GM23248 (cell line): Measurements from ENCODE around the gene BTBD16. TPM values are rescaled to one million over a fixed set of nuclear protein-coding genes. Genes with fewer than 3 reads are reported as not detected.

Source experiments
- DNase-seq: peaks from one replicate; pipeline ENCODE4 v3.0.0-alpha.2; 2015
- H2AFZ ChIP-seq: fragments of 200-600 bp; sonication (generic); 2 replicates; pipeline ENCODE4 v1.6.1; 2016; ENCODE audit warnings: antibody characterized with exemption
- H3F3A ChIP-seq: fragments of 200-600 bp; sonication (generic); 2 replicates; pipeline ENCODE4 v1.6.1; 2016; ENCODE audit warnings: mild to moderate bottlenecking, antibody characterized with exemption, mixed run types; ENCODE audit not compliant: insufficient read depth
- H3K27ac ChIP-seq: fragments of 200-600 bp; sonication (generic); 2 replicates; pipeline ENCODE4 v1.5.1; 2016; ENCODE audit warnings: mild to moderate bottlenecking
- H3K27me3 ChIP-seq: fragments of 200-600 bp; sonication (generic); replicated peaks from 2 replicates; pipeline ENCODE4 v1.6.1; 2016; ENCODE audit warnings: mild to moderate bottlenecking; ENCODE audit not compliant: insufficient read depth
- H3K36me3 ChIP-seq: fragments of 200-600 bp; sonication (generic); 2 replicates; pipeline ENCODE4 v1.6.1; 2016; ENCODE audit warnings: low read depth, mild to moderate bottlenecking
- H3K4me1 ChIP-seq: fragments of 200-600 bp; sonication (generic); 2 replicates; pipeline ENCODE4 v1.6.1; 2016; ENCODE audit warnings: mild to moderate bottlenecking; ENCODE audit not compliant: insufficient read depth
- H3K4me2 ChIP-seq: fragments of 200-600 bp; sonication (generic); one replicate; pipeline ENCODE4 v1.6.1; 2016; ENCODE audit warnings: mild to moderate bottlenecking; ENCODE audit not compliant: unreplicated experiment
- H3K4me3 ChIP-seq: fragments of 200-600 bp; sonication (generic); 2 replicates; pipeline ENCODE4 v1.5.1; 2016; ENCODE audit warnings: mild to moderate bottlenecking
- H3K79me2 ChIP-seq: fragments of 200-600 bp; sonication (generic); 2 replicates; pipeline ENCODE4 v1.6.1; 2016; ENCODE audit warnings: mild to moderate bottlenecking; ENCODE audit not compliant: insufficient read depth
- H3K9ac ChIP-seq: fragments of 200-600 bp; sonication (generic); 2 replicates; pipeline ENCODE4 v1.6.1; 2016; ENCODE audit warnings: mild to moderate bottlenecking
- H3K9me2 ChIP-seq: fragments of 200-600 bp; sonication (generic); 2 replicates; pipeline ENCODE4 v1.6.1; 2016; ENCODE audit warnings: mixed run types, mild to moderate bottlenecking, moderate library complexity; ENCODE audit not compliant: insufficient read depth
- H3K9me3 ChIP-seq: fragments of 200-600 bp; sonication (generic); one replicate; pipeline ENCODE4 v1.6.1; 2017; ENCODE audit warnings: low read depth
- H4K20me1 ChIP-seq: fragments of 200-600 bp; sonication (generic); 2 replicates; pipeline ENCODE4 v1.6.0; 2016; ENCODE audit not compliant: insufficient read depth
- EZH2 ChIP-seq: fragments of 200-600 bp; sonication (generic); IDR thresholded peaks from 2 replicates; pipeline ENCODE4 v1.6.1; 2018; ENCODE audit warnings: antibody characterized with exemption, mild to moderate bottlenecking; ENCODE audit not compliant: insufficient read depth, poor library complexity, severe bottlenecking
- EZH2phosphoT487 ChIP-seq: fragments of 200-600 bp; sonication (generic); IDR thresholded peaks from 2 replicates; pipeline ENCODE4 v1.6.1; 2018; ENCODE audit warnings: antibody characterized with exemption, moderate library complexity, mild to moderate bottlenecking, low read depth; ENCODE audit not compliant: insufficient read depth
- WGBS, 2 experiments: methylation state at CpG; one replicate each; pipeline ENCODE4 v1.1.6; 2015 to 2017; ENCODE audit warnings: low lambda C conversion rate in 2 of 2, low coverage in 1 of 2; ENCODE audit errors: missing lambda C conversion rate in 2 of 2; 5-methylcytosine and 5-hydroxymethylcytosine counted together
- in situ Hi-C: fragments of 300-500 bp; cut with MboI; formaldehyde crosslinking; loops from 2 replicates; pipeline ENCODE4 v1.15.0; 2020
- polyA plus RNA-seq: library from polyadenylated mRNA; unstranded; fragments of >200 nt; fragmentation: Nextera tagmentation; extraction: Ambion mirVana; gene quantifications from 2 replicates; pipeline ENCODE4 v1.2.1, GENCODE V29; 2016
- total RNA-seq: library from RNA; depleted of rRNA; stranded (reverse); fragments of >200 nt; shearing (Covaris generic); gene quantifications from 2 replicates; pipeline ENCODE4 v1.2.3, GENCODE V29; 2014

The BTBD16 gene
- total and polyA plus RNA-seq, 2 experiments from 2014 or later: not detected

DNA sequence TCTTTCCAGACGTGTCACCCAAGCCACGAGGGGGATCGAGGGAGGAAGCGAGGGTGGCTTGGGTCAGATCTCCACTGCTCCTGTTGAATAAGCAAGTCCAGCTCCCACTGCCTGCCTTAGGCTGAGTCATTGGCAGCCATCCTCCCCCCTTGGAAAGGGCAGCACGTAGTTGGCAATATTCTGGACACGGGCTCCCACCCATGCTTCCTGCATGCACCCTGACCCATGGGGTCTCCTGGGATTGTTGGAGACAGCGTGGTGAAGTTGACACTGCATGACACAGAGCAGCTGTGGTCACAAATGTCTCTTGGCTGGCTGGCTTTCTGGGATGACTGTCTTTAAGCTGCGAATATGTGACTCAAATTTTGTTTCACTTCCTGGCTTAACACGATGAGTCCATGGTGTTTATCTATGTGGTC is 11.2 kb downstream of the BTBD16 start:
- no peak overlapping the region for H3K27ac ChIP-seq

DNA sequence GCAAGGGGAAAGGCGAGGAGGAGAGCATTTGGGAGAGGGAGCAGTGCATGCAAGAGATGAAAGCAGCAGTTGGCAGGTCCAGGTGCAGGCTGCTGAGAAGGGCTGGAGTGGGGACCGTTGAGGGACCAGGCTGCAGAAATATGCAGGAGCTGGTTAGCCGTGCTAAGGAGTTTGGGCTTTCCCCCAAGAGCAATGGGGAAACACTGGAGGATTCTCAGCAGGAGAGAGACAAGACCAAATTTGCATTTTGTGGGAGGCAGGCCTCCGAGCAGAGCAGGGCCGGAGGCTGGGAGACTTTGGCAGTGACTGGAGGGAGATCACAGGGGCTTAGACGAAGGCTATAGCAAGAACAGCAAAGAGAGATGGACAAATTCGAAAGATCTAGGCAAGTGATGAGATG is 11.8 kb downstream of the BTBD16 start:
- in situ Hi-C loops: loop anchor here (25.0 kb wide), 1 partner anchor 704 kb away; the partner anchor contains the start of gene PSTK
- 93% methylated on average over 7 of the region's 7 CpGs for WGBS, 2 experiments
- peaks cover 19% of the 10 kb centered on the region for H3K4me1 ChIP-seq

More for the DNA sequence above, 11.2 kb downstream of the BTBD16 start:
- Histone ChIP-seq H3K4me2 (peak overlapping the region; percentile 41), H3K79me2 (no peaks in the 10 kb centered on the region), H3K27me3 (no peaks in the 10 kb centered on the region), H4K20me1 (no peaks in the 10 kb centered on the region), H2AFZ (no peak overlapping the region), H3K4me3 (no peak overlapping the region), H3K36me3 (no peaks in the 10 kb centered on the region), H3K9me3 (no peaks in the 10 kb centered on the region), H3F3A (peaks cover 18% of the 10 kb centered on the region), H3K9ac (no peak overlapping the region), H3K9me2 (no peaks in the 10 kb centered on the region), H3K4me1 (peaks cover 15% of the 10 kb centered on the region)
- TF ChIP-seq EZH2: no peak
- 0 out of 2 replicates have a peak, but pooled peaks have one; percentile 55 for TF ChIP-seq EZH2phosphoT487
- in situ Hi-C loops: loop anchor here (25.0 kb wide), 1 partner anchor 705 kb away; the partner anchor contains the start of gene PSTK
- WGBS, 2 experiments: 21 to 22% methylated on average over 9 of the region's 9 CpGs
- peak; percentile 74 for DNase-seq

DNA sequence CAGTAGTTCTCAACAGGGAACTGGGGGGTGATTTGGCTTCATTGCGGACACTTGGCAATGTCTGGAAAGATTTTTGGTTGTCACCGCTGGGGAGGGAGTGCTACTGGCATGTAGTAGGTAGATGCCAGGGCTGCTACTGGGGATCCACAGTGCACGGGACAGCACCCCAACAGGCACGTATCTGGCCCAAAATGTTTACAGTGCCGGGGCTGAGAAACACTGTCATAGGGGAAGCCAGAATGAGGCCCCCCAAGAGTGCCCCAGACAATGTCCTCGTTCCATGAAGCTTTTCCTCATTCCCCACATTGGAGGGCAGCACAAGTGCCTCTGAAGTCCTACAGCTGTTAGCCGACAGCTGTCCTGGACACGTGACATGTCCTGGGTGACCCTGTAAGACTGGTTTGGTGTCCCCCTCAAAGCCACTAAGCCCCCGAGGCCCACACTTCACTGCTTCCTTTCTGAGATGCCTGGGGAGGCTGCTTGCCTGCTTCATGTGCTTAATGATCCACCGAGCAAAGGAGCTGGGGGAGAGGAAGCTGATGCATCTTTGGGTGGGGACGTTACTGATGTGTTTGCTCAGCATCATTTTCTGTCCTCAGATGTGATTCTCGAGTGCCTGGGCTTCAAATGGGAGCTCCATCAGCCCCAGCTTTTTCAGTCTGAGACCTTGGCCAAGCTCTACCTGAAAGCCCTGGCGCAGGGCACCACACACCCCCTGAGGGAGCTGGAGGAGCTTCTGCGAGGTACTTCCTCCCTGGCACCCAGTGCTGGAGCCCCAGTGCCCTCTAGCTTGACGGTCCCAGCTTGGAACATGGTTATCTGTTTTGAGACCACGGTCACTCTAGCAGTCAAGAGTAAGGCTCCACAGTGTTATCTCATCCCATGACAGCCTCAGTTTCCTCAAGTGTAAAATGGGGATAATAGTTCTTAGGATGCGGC is 14.7 kb downstream of the BTBD16 start:
- 79 to 80% methylated on average over 17 of the region's 17 CpGs for WGBS, 2 experiments
- in situ Hi-C loops: loop anchor here (25.0 kb wide), 1 partner anchor 702 kb away; the partner anchor contains the start of gene PSTK
- H3K27ac ChIP-seq: no peak overlapping the region
- no peak overlapping the region for H3K9ac ChIP-seq
- no peak overlapping the region for H3K4me3 ChIP-seq
- H3K36me3 ChIP-seq: no peaks in the 10 kb centered on the region
- DNase-seq: no peak
- H3K9me3 ChIP-seq: no peaks in the 10 kb centered on the region
- no peak overlapping the region for H3K4me2 ChIP-seq
- no peaks in the 10 kb centered on the region for H3K27me3 ChIP-seq
- no peaks in the 10 kb centered on the region for H3K9me2 ChIP-seq
- no peaks in the 10 kb centered on the region for H3K79me2 ChIP-seq
- peaks cover 19% of the 10 kb centered on the region for H3F3A ChIP-seq
- no peak overlapping the region for H2AFZ ChIP-seq
- peaks cover 19% of the 10 kb centered on the region for H3K4me1 ChIP-seq
- TF ChIP-seq EZH2 (no peak), EZH2phosphoT487 (no peak)
- no peaks in the 10 kb centered on the region for H4K20me1 ChIP-seq

More for the DNA sequence above, 11.8 kb downstream of the BTBD16 start:
- Histone ChIP-seq H3F3A (peaks cover 19% of the 10 kb centered on the region), H3K79me2 (no peaks in the 10 kb centered on the region), H3K9me3 (no peaks in the 10 kb centered on the region), H3K36me3 (no peaks in the 10 kb centered on the region), H3K9me2 (no peaks in the 10 kb centered on the region), H3K9ac (no peak overlapping the region), H2AFZ (no peak overlapping the region), H3K27me3 (no peaks in the 10 kb centered on the region), H3K4me2 (no peak overlapping the region), H3K4me3 (no peak overlapping the region), H3K27ac (no peak overlapping the region), H4K20me1 (no peaks in the 10 kb centered on the region)
- DNase-seq: no peak
- TF ChIP-seq EZH2phosphoT487 (no peak), EZH2 (no peak)

DNA sequence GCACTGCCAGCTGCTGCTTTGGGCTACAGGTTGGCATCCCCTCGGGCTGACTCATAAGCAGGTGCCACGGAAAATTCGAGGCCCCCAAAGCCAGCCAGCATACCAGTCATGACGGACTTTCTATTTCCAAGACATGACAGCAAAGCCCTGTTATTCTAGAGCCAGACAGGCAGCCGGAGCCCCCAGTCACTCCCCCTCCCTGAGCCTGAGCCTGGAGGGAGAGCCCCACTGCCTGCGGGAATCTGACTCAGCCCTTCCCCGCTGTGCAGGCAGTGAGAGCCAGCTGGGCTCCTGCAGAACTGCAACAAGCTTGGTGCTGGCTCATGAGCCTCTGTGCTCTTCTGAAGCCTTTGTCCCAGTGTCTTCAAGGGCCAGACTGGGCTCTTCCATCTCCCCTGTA is 15.8 kb downstream of the BTBD16 start:
- no peaks in the 10 kb centered on the region for H3K27me3 ChIP-seq
- 0 out of 2 replicates have a peak overlapping the region, but pooled peaks have one; percentile 2 for H3K4me3 ChIP-seq
- WGBS, 2 experiments: 1 to 3% methylated on average over 7 of the region's 7 CpGs
- TF ChIP-seq EZH2phosphoT487 (no peak), EZH2 (no peak)
- H3K79me2 ChIP-seq: no peaks in the 10 kb centered on the region
- peaks cover 12% of the 10 kb centered on the region for H3K4me1 ChIP-seq
- H3K27ac ChIP-seq: no peak overlapping the region
- H3K9me2 ChIP-seq: no peaks in the 10 kb centered on the region
- no peak overlapping the region for H2AFZ ChIP-seq
- no peaks in the 10 kb centered on the region for H3K9me3 ChIP-seq
- in situ Hi-C loops: loop anchor here (25.0 kb wide), 1 partner anchor 700 kb away; the partner anchor contains the start of gene PSTK
- H3F3A ChIP-seq: peaks cover 12% of the 10 kb centered on the region
- no peaks in the 10 kb centered on the region for H4K20me1 ChIP-seq
- H3K9ac ChIP-seq: no peak overlapping the region
- H3K4me2 ChIP-seq: peak overlapping the region; percentile 72
- DNase-seq: peak; percentile 91
- H3K36me3 ChIP-seq: no peaks in the 10 kb centered on the region
